Fibroblast of mammary gland (primary cell): ENCODE results near the gene CNOT6.
"Not testable (repeated sequence)": the region's sequence is repeated elsewhere in the genome, so short reads cannot be mapped to it uniquely, and the experiment has no call there.

ENCODE experiments used
- DNase-seq: peaks from one replicate; pipeline ENCODE4 v3.0.0-alpha.2; 2010; ENCODE audit warnings: low read depth
- H3K4me3 ChIP-seq: 2 replicates; pipeline ENCODE4 v1.5.1; 2011; ENCODE audit warnings: low read depth, mild to moderate bottlenecking, low read length, moderate library complexity; ENCODE audit not compliant: control insufficient read depth
- CTCF ChIP-seq: conservative IDR thresholded peaks from 2 replicates; pipeline ENCODE4 v1.5.1; 2011; ENCODE audit warnings: low read depth, low read length, inconsistent platforms; ENCODE audit not compliant: control insufficient read depth, insufficient read depth

Gene CNOT6

GRCh38 chr5:180498378-180498777 is 4.2 kb downstream of the CNOT6 start:
- TF ChIP-seq CTCF: no peak
- DNase-seq: no peak
- H3K4me3 ChIP-seq: no peak overlapping the region

- no peak for DNase-seq
- TF ChIP-seq CTCF: no peak
- no peak overlapping the region for H3K4me3 ChIP-seq
Measured at GRCh38 chr5:180499684-180500083, 5.5 kb downstream of the CNOT6 start.

- DNase-seq, H3K4me3 ChIP-seq: not testable (repeated sequence)
Measured at GRCh38 chr5:180500300-180500699, 6.1 kb downstream of the CNOT6 start.

GRCh38 chr5:180507661-180508060 is 13.5 kb downstream of the CNOT6 start:
- no peak for DNase-seq
- no peak overlapping the region for H3K4me3 ChIP-seq
- no peak for TF ChIP-seq CTCF

GRCh38 chr5:180515294-180515693 is 21.1 kb downstream of the CNOT6 start:
- DNase-seq: no peak
- no peak for TF ChIP-seq CTCF
- H3K4me3 ChIP-seq: no peak overlapping the region

GRCh38 chr5:180515974-180516373 is 21.8 kb downstream of the CNOT6 start:
- not testable (repeated sequence) for DNase-seq, H3K4me3 ChIP-seq

GRCh38 chr5:180516440-180516839 is 22.3 kb downstream of the CNOT6 start:
- DNase-seq: no peak
- H3K4me3 ChIP-seq: no peak overlapping the region
- no peak for TF ChIP-seq CTCF

GRCh38 chr5:180519098-180519497 is 24.9 kb downstream of the CNOT6 start:
- DNase-seq: peak; percentile 46
- no peak for TF ChIP-seq CTCF
- no peak overlapping the region for H3K4me3 ChIP-seq
